ENCODE data around the gene AP3D1.

The AP3D1 gene

GRCh38 chr19:2118438-2118837 is 32.9 kb downstream of the AP3D1 start:
- H3K9ac ChIP-seq (ENCODE audit: low read depth, low read length): no peak overlapping the region
- no peaks in the 10 kb centered on the region for H3K9me3 ChIP-seq (ENCODE audit: control insufficient read depth, insufficient read depth, low read length)
- peaks cover 52% of the 10 kb centered on the region for H3K36me3 ChIP-seq (ENCODE audit: insufficient read depth, low read length)
- no peaks in the 10 kb centered on the region for H3K4me1 ChIP-seq (ENCODE audit: insufficient read depth, low read length)

GRCh38 chr19:2117215-2117960 is 34.0 kb downstream of the AP3D1 start:
- Histone ChIP-seq H3K9me3 (ENCODE audit: control insufficient read depth, insufficient read depth, low read length) (no peaks in the 10 kb centered on the region), H3K9ac (ENCODE audit: low read depth, low read length) (no peak overlapping the region), H3K4me1 (ENCODE audit: insufficient read depth, low read length) (no peaks in the 10 kb centered on the region), H3K36me3 (ENCODE audit: insufficient read depth, low read length) (peaks cover 47% of the 10 kb centered on the region)

GRCh38 chr19:2116507-2116906 is 34.9 kb downstream of the AP3D1 start:
- Histone ChIP-seq H3K9ac (ENCODE audit: low read depth, low read length) (no peak overlapping the region), H3K4me1 (ENCODE audit: insufficient read depth, low read length) (no peaks in the 10 kb centered on the region), H3K9me3 (ENCODE audit: control insufficient read depth, insufficient read depth, low read length) (no peaks in the 10 kb centered on the region), H3K36me3 (ENCODE audit: insufficient read depth, low read length) (peaks cover 52% of the 10 kb centered on the region)

GRCh38 chr19:2115911-2116426 is 35.4 kb downstream of the AP3D1 start:
- Histone ChIP-seq H3K9me3 (ENCODE audit: control insufficient read depth, insufficient read depth, low read length) (no peaks in the 10 kb centered on the region), H3K36me3 (ENCODE audit: insufficient read depth, low read length) (peaks cover 52% of the 10 kb centered on the region), H3K9ac (ENCODE audit: low read depth, low read length) (no peak overlapping the region), H3K4me1 (ENCODE audit: insufficient read depth, low read length) (no peaks in the 10 kb centered on the region)

GRCh38 chr19:2115324-2115723 is 36.0 kb downstream of the AP3D1 start:
- no peaks in the 10 kb centered on the region for H3K9me3 ChIP-seq (ENCODE audit: control insufficient read depth, insufficient read depth, low read length)
- H3K9ac ChIP-seq (ENCODE audit: low read depth, low read length): no peak overlapping the region
- no peaks in the 10 kb centered on the region for H3K4me1 ChIP-seq (ENCODE audit: insufficient read depth, low read length)
- peaks cover 50% of the 10 kb centered on the region for H3K36me3 ChIP-seq (ENCODE audit: insufficient read depth, low read length)

- Histone ChIP-seq H3K9me3 (ENCODE audit: control insufficient read depth, insufficient read depth, low read length) (no peaks in the 10 kb centered on the region), H3K36me3 (ENCODE audit: insufficient read depth, low read length) (peaks cover 49% of the 10 kb centered on the region), H3K9ac (ENCODE audit: low read depth, low read length) (no peak overlapping the region), H3K4me1 (ENCODE audit: insufficient read depth, low read length) (no peaks in the 10 kb centered on the region)
These were observed 36.5 kb downstream of the AP3D1 start for GRCh38 chr19:2114821-2115220.

GRCh38 chr19:2114218-2114617 is 37.1 kb downstream of the AP3D1 start:
- no peaks in the 10 kb centered on the region for H3K9me3 ChIP-seq (ENCODE audit: control insufficient read depth, insufficient read depth, low read length)
- H3K36me3 ChIP-seq (ENCODE audit: insufficient read depth, low read length): peaks cover 52% of the 10 kb centered on the region
- no peak overlapping the region for H3K9ac ChIP-seq (ENCODE audit: low read depth, low read length)
- H3K4me1 ChIP-seq (ENCODE audit: insufficient read depth, low read length): no peaks in the 10 kb centered on the region

- H3K9ac ChIP-seq (ENCODE audit: low read depth, low read length): no peak overlapping the region
- H3K4me1 ChIP-seq (ENCODE audit: insufficient read depth, low read length): no peaks in the 10 kb centered on the region
- H3K36me3 ChIP-seq (ENCODE audit: insufficient read depth, low read length): peaks cover 58% of the 10 kb centered on the region
- H3K9me3 ChIP-seq (ENCODE audit: control insufficient read depth, insufficient read depth, low read length): no peaks in the 10 kb centered on the region
These were observed 37.7 kb downstream of the AP3D1 start for GRCh38 chr19:2113439-2114211.

- Histone ChIP-seq H3K4me1 (ENCODE audit: insufficient read depth, low read length) (no peaks in the 10 kb centered on the region), H3K36me3 (ENCODE audit: insufficient read depth, low read length) (peaks cover 56% of the 10 kb centered on the region), H3K9ac (ENCODE audit: low read depth, low read length) (no peak overlapping the region), H3K9me3 (ENCODE audit: control insufficient read depth, insufficient read depth, low read length) (no peaks in the 10 kb centered on the region)
These were observed 38.6 kb downstream of the AP3D1 start for GRCh38 chr19:2112516-2113320.

GRCh38 chr19:2111886-2112285 is 39.5 kb downstream of the AP3D1 start:
- no peaks in the 10 kb centered on the region for H3K9me3 ChIP-seq (ENCODE audit: control insufficient read depth, insufficient read depth, low read length)
- peaks cover 52% of the 10 kb centered on the region for H3K36me3 ChIP-seq (ENCODE audit: insufficient read depth, low read length)
- H3K9ac ChIP-seq (ENCODE audit: low read depth, low read length): no peak overlapping the region
- H3K4me1 ChIP-seq (ENCODE audit: insufficient read depth, low read length): no peaks in the 10 kb centered on the region

- Histone ChIP-seq H3K9me3 (ENCODE audit: control insufficient read depth, insufficient read depth, low read length) (0 out of 2 replicates have a peak, but pooled peaks cover 3% of the 10 kb centered on the region), H3K9ac (ENCODE audit: low read depth, low read length) (no peak overlapping the region), H3K4me1 (ENCODE audit: insufficient read depth, low read length) (no peaks in the 10 kb centered on the region), H3K36me3 (ENCODE audit: insufficient read depth, low read length) (peaks cover 49% of the 10 kb centered on the region)
These were observed 39.9 kb downstream of the AP3D1 start for GRCh38 chr19:2111425-2111824.

- Histone ChIP-seq H3K9me3 (ENCODE audit: control insufficient read depth, insufficient read depth, low read length) (peaks cover 9% of the 10 kb centered on the region; the same call in 1 of the 2 replicates), H3K36me3 (ENCODE audit: insufficient read depth, low read length) (peaks cover 47% of the 10 kb centered on the region), H3K4me1 (ENCODE audit: insufficient read depth, low read length) (no peaks in the 10 kb centered on the region), H3K9ac (ENCODE audit: low read depth, low read length) (no peak overlapping the region)
These were observed 40.5 kb downstream of the AP3D1 start for GRCh38 chr19:2110822-2111221.

GRCh38 chr19:2109046-2109864 is 42.1 kb downstream of the AP3D1 start:
- H3K36me3 ChIP-seq (ENCODE audit: insufficient read depth, low read length): peaks cover 41% of the 10 kb centered on the region
- no peak overlapping the region for H3K9ac ChIP-seq (ENCODE audit: low read depth, low read length)
- H3K4me1 ChIP-seq (ENCODE audit: insufficient read depth, low read length): no peaks in the 10 kb centered on the region
- peaks cover 10% of the 10 kb centered on the region; the same call in 1 of the 2 replicates for H3K9me3 ChIP-seq (ENCODE audit: control insufficient read depth, insufficient read depth, low read length)

Measured in ES-I3 (cell line).